ENCODE data around the gene MACROD1.

MACROD1 gene

DNA sequence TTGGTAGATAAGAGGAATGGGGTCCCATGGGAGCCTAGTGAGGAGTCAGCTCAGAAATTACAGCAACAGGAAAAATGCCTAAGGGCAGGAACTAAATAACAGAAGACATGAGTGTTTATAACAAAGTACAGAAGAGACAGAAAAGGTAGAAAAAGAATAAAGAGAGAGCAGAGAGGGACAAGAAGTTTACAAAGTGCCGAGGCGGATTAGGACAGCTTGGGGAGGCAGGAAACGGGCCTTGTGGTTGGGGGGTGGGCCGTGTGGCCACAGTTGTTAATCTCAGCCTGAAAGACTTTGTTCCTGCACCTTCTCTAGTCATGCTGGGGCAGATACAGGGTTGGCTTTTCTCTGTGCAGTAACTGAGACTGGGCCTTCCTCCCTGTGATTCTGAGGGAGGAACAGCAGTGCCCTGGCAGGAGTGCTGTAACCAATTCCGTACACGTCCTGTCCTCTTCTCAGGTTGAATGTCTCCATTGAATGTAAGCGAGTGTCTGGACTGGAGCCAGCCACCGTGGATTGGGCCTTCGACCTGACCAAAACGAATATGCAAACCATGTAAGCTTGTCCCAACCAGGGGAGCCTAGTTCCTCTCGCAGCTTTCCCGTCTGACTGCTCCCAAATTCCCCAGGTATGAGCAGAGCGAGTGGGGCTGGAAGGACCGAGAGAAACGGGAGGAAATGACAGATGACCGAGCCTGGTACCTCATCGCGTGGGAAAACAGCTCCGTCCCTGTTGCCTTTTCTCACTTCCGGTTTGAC, 214.0 kb downstream of the MACROD1 start:
- no peak for TF ChIP-seq CTCF (IDR thresholded peaks at IDR 0.05; ENCODE audit: poor library complexity, severe bottlenecking)
- Histone ChIP-seq H3K27me3 (ENCODE audit: insufficient read depth, poor library complexity, severe bottlenecking) (no peaks in the 10 kb centered on the region), H3K4me1 (ENCODE audit: insufficient read depth, poor library complexity, severe bottlenecking) (no peaks in the 10 kb centered on the region), H3K36me3 (ENCODE audit: low read depth) (peaks cover 51% of the 10 kb centered on the region), H3K27ac (ENCODE audit: poor library complexity, severe bottlenecking) (no peak overlapping the region), H3K4me3 (ENCODE audit: severe bottlenecking) (no peak overlapping the region), H3K9me3 (ENCODE audit: severe bottlenecking) (no peaks in the 10 kb centered on the region)
- ATAC-seq (ENCODE audit: low read depth), result no peak
- DNase-seq (ENCODE audit: low spot score), result no peak
